GM23338 (cell line): ENCODE measurements around the gene STXBP3. TPM values are rescaled to one million over a fixed set of nuclear protein-coding genes. Genes with fewer than 3 reads are reported as not detected.

ENCODE experiments used
- ATAC-seq: fragments of 200-7000 bp; cut with Tn5 transposase; 3 replicates; pipeline ENCODE4 v1.9.1; 2020
- DNase-seq: peaks from one replicate; pipeline ENCODE4 v3.0.0-alpha.2; 2015; ENCODE audit warnings: low spot score
- H2AFZ ChIP-seq: fragments of 200-600 bp; sonication (generic); 2 replicates; pipeline ENCODE4 v1.8.0; 2016; ENCODE audit warnings: antibody characterized with exemption, mild to moderate bottlenecking, moderate library complexity
- H3F3A ChIP-seq: fragments of 200-600 bp; sonication (generic); replicated peaks from 2 replicates; pipeline ENCODE4 v1.8.0; 2017; ENCODE audit warnings: antibody characterized with exemption, mixed run types, low read depth
- H3K27ac ChIP-seq: fragments of 200-600 bp; sonication (generic); 2 replicates; pipeline ENCODE4 v1.6.1; 2016; ENCODE audit warnings: low read depth
- H3K27me3 ChIP-seq: fragments of 200-600 bp; sonication (generic); 2 replicates; pipeline ENCODE4 v1.8.0; 2016; ENCODE audit warnings: mild to moderate bottlenecking, mixed run types, moderate library complexity; ENCODE audit not compliant: insufficient read depth
- H3K36me3 ChIP-seq: fragments of 200-600 bp; sonication (generic); 2 replicates; pipeline ENCODE4 v1.8.0; 2016; ENCODE audit warnings: mild to moderate bottlenecking; ENCODE audit not compliant: insufficient read depth
- H3K4me1 ChIP-seq: fragments of 200-600 bp; sonication (generic); 2 replicates; pipeline ENCODE4 v1.8.0; 2016; ENCODE audit warnings: mild to moderate bottlenecking, moderate library complexity; ENCODE audit not compliant: insufficient read depth
- H3K4me2 ChIP-seq: fragments of 200-600 bp; sonication (generic); 2 replicates; pipeline ENCODE4 v1.7.1; 2017; ENCODE audit warnings: mixed run types
- H3K4me3 ChIP-seq: fragments of 200-600 bp; sonication (generic); 2 replicates; pipeline ENCODE4 v1.6.1; 2016; ENCODE audit warnings: mixed run types
- H3K79me2 ChIP-seq: fragments of 200-600 bp; sonication (generic); replicated peaks from 2 replicates; pipeline ENCODE4 v1.8.0; 2017; ENCODE audit warnings: mild to moderate bottlenecking; ENCODE audit not compliant: insufficient read depth
- H3K9me2 ChIP-seq: fragments of 200-600 bp; sonication (generic); 2 replicates; pipeline ENCODE4 v1.8.0; 2017; ENCODE audit not compliant: insufficient read depth
- H4K20me1 ChIP-seq: fragments of 200-600 bp; sonication (generic); replicated peaks from 2 replicates; pipeline ENCODE4 v1.8.0; 2017; ENCODE audit warnings: mild to moderate bottlenecking; ENCODE audit not compliant: insufficient read depth
- H3K27ac Mint-ChIP-seq: 2 replicates; pipeline ENCODE4 v1.8.0; 2020; ENCODE audit warnings: inconsistent platforms, mild to moderate bottlenecking, moderate library complexity, mixed read lengths
- H3K27me3 Mint-ChIP-seq: 3 replicates; pipeline ENCODE4 v1.8.0; 2022; ENCODE audit warnings: low read depth, mild to moderate bottlenecking, moderate library complexity, mixed read lengths, inconsistent platforms; ENCODE audit not compliant: insufficient read depth, poor library complexity
- H3K36me3 Mint-ChIP-seq: 3 replicates; pipeline ENCODE4 v1.8.0; 2021; ENCODE audit warnings: low read depth, mild to moderate bottlenecking, inconsistent platforms, moderate library complexity, mixed read lengths
- H3K4me1 Mint-ChIP-seq: 3 replicates; pipeline ENCODE4 v1.8.0; 2020; ENCODE audit warnings: mild to moderate bottlenecking, inconsistent platforms, mixed read lengths
- H3K4me3 Mint-ChIP-seq: 3 replicates; pipeline ENCODE4 v1.8.0; 2021; ENCODE audit warnings: moderate library complexity, mild to moderate bottlenecking, inconsistent platforms, mixed read lengths
- H3K9me3 Mint-ChIP-seq: 3 replicates; pipeline ENCODE4 v1.8.0; 2020; ENCODE audit warnings: moderate library complexity, mild to moderate bottlenecking, inconsistent platforms, mixed read lengths
- CREB1 ChIP-seq: fragments of 250-450 bp; sonication (Bioruptor Pico); IDR thresholded peaks from 2 replicates; pipeline ENCODE4 v1.5.0; 2020; ENCODE audit warnings: low read depth, mild to moderate bottlenecking, moderate library complexity
- ETS1 ChIP-seq: IDR thresholded peaks from 2 replicates; pipeline ENCODE4 v1.6.1; 2016; ENCODE audit warnings: antibody characterized with exemption
- EZH2 ChIP-seq: fragments of 200-600 bp; sonication (generic); IDR thresholded peaks from one replicate; pipeline ENCODE4 v1.8.0; 2017; ENCODE audit warnings: antibody characterized with exemption, mild to moderate bottlenecking, low read depth; ENCODE audit not compliant: unreplicated experiment
- JUNB ChIP-seq: IDR thresholded peaks from one replicate; pipeline ENCODE4 v1.6.1; 2016; ENCODE audit warnings: antibody characterized with exemption; ENCODE audit not compliant: unreplicated experiment
- POLR2AphosphoS5 ChIP-seq: IDR thresholded peaks from 2 replicates; pipeline ENCODE4 v1.6.1; 2016; ENCODE audit warnings: antibody characterized with exemption, low read depth
- STAT1 ChIP-seq: IDR thresholded peaks from one replicate; pipeline ENCODE4 v1.6.1; 2016; ENCODE audit warnings: antibody characterized with exemption; ENCODE audit not compliant: unreplicated experiment
- ZNF114 ChIP-seq: fragments of 250-450 bp; sonication (Bioruptor Pico); IDR thresholded peaks from 2 replicates; pipeline ENCODE4 v1.5.0; 2020; ENCODE audit warnings: mild to moderate bottlenecking, moderate library complexity
- ZNF331 ChIP-seq: fragments of 250-450 bp; sonication (Bioruptor Pico); IDR thresholded peaks from 2 replicates; pipeline ENCODE4 v1.5.0; 2020; ENCODE audit warnings: low read depth, mild to moderate bottlenecking, moderate library complexity
- polyA plus RNA-seq: library from polyadenylated mRNA; unstranded; fragments of >200 nt; fragmentation: Nextera tagmentation; extraction: Ambion mirVana; gene quantifications from 2 replicates; pipeline ENCODE4 v1.2.1, GENCODE V29; 2016
- total RNA-seq: library from RNA; depleted of rRNA; stranded (reverse); fragments of >200 nt; shearing (Covaris generic); gene quantifications from 2 replicates; pipeline ENCODE4 v1.2.3, GENCODE V29; 2014
- TF ChIP-seq, protein P1 (sequence below), 2 experiments: fragments of 200-600 bp in 1 of 2; sonication (generic) in 1 of 2; conservative IDR thresholded peaks; 2 replicates each; pipeline versions ENCODE4 v1.5.1 to v1.6.1; 2016 to 2017; ENCODE audit warnings: antibody characterized with exemption in 2 of 2, low read depth in 2 of 2, mild to moderate bottlenecking in 2 of 2, moderate library complexity in 1 of 2
- TF ChIP-seq, protein P2 (sequence below): IDR thresholded peaks from one replicate; pipeline ENCODE4 v1.6.1; 2018; ENCODE audit warnings: antibody characterized with exemption; ENCODE audit not compliant: unreplicated experiment

Gene STXBP3
- total and polyA plus RNA-seq, 2 experiments from 2014 or later = 28.5 to 37.4 TPM

DNA sequence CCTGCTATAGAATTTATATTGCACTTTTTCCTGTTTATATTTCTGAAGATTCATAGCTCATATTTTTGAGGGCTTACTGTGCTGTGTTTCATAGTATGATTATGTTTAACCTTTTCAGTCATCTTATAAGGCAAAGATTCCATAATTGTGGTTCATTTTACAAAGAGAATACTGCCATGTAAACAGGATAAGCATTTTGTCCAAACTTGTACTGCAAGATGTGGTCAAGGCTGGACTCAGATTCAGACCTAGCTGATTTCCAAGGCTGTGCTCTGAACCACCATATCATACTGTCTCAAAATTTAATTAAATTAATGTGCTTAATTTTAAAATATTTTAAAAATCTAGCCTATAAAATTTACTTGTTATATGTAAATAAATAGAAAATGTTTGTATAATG is 31.4 kb downstream of the STXBP3 start (continued):
- TF ChIP-seq ZNF331 (CRISPR knock-in tag) (no peak), EZH2 (no peak), ETS1 (no peak), ZNF114 (CRISPR knock-in tag) (no peak), JUNB (no peak)
- TF ChIP-seq, protein P1, sequence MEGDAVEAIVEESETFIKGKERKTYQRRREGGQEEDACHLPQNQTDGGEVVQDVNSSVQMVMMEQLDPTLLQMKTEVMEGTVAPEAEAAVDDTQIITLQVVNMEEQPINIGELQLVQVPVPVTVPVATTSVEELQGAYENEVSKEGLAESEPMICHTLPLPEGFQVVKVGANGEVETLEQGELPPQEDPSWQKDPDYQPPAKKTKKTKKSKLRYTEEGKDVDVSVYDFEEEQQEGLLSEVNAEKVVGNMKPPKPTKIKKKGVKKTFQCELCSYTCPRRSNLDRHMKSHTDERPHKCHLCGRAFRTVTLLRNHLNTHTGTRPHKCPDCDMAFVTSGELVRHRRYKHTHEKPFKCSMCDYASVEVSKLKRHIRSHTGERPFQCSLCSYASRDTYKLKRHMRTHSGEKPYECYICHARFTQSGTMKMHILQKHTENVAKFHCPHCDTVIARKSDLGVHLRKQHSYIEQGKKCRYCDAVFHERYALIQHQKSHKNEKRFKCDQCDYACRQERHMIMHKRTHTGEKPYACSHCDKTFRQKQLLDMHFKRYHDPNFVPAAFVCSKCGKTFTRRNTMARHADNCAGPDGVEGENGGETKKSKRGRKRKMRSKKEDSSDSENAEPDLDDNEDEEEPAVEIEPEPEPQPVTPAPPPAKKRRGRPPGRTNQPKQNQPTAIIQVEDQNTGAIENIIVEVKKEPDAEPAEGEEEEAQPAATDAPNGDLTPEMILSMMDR (conservative IDR thresholded peaks at IDR 0.05; ENCODE audit: low read depth in 2 of 2) = no peak

DNA sequence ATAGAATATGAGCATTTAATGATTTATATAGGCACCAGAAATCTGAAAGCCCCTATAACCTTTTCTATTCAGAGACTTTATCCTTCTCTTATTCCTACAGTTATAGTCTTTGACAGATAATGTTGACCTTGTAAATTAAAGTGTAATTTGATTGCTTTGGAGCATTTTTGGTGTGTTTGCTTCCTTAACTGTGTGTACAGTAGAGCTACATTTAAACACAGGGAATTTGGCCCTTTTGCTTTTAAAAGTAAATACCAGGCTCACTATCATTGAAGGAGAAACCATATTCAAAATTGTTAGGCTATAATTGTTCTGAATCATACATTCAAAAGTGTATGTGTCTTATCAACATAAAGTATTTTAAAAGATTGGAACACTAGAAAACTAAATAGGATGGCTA is 33.0 kb downstream of the STXBP3 start:
- Histone ChIP-seq H3K27me3 (no peaks in the 10 kb centered on the region), H3K79me2 (no peaks in the 10 kb centered on the region), H3K9me2 (no peaks in the 10 kb centered on the region), H3K36me3 (peaks cover 9% of the 10 kb centered on the region), H2AFZ (no peak overlapping the region), H4K20me1 (0 out of 2 replicates have a peak, but pooled peaks cover 1% of the 10 kb centered on the region), H3K4me3 (no peak overlapping the region), H3K27ac (no peak overlapping the region), H3K4me2 (no peak overlapping the region), H3K4me1 (no peaks in the 10 kb centered on the region), H3F3A (no peaks in the 10 kb centered on the region)
- DNase-seq = no peak
- Mint-ChIP-seq H3K9me3 (peaks cover 12% of the 10 kb centered on the region), H3K27ac (no peak overlapping the region), H3K36me3 (peaks cover 39% of the 10 kb centered on the region), H3K4me1 (no peaks in the 10 kb centered on the region), H3K4me3 (no peak overlapping the region), H3K27me3 (no peaks in the 10 kb centered on the region)
- ATAC-seq = no peak
- TF ChIP-seq POLR2AphosphoS5 = no peak
- TF ChIP-seq STAT1 = no peak
- no peak for TF ChIP-seq ZNF114 (CRISPR knock-in tag)
- no peak for TF ChIP-seq CREB1 (CRISPR knock-in tag)
- TF ChIP-seq JUNB = no peak
- TF ChIP-seq, protein P2, sequence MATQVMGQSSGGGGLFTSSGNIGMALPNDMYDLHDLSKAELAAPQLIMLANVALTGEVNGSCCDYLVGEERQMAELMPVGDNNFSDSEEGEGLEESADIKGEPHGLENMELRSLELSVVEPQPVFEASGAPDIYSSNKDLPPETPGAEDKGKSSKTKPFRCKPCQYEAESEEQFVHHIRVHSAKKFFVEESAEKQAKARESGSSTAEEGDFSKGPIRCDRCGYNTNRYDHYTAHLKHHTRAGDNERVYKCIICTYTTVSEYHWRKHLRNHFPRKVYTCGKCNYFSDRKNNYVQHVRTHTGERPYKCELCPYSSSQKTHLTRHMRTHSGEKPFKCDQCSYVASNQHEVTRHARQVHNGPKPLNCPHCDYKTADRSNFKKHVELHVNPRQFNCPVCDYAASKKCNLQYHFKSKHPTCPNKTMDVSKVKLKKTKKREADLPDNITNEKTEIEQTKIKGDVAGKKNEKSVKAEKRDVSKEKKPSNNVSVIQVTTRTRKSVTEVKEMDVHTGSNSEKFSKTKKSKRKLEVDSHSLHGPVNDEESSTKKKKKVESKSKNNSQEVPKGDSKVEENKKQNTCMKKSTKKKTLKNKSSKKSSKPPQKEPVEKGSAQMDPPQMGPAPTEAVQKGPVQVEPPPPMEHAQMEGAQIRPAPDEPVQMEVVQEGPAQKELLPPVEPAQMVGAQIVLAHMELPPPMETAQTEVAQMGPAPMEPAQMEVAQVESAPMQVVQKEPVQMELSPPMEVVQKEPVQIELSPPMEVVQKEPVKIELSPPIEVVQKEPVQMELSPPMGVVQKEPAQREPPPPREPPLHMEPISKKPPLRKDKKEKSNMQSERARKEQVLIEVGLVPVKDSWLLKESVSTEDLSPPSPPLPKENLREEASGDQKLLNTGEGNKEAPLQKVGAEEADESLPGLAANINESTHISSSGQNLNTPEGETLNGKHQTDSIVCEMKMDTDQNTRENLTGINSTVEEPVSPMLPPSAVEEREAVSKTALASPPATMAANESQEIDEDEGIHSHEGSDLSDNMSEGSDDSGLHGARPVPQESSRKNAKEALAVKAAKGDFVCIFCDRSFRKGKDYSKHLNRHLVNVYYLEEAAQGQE = no peak
